Left lung (tissue), 10 donors: ENCODE data around the gene STRADB. TPM values are rescaled to one million over a fixed set of nuclear protein-coding genes. Genes with fewer than 3 reads are reported as not detected.

Source experiments
- ATAC-seq: fragments of 200-7000 bp; cut with Tn5 transposase; one replicate; pipeline ENCODE4 v1.9.1; 2020; ENCODE audit warnings: moderate library complexity
- DNase-seq, 4 donors: peaks; one replicate each; pipeline ENCODE4 v3.0.0-alpha.2; 2013 to 2020
- H3K27ac ChIP-seq, 2 donors: fragments of 200-600 bp; sonication (generic) in 1 of 2; one replicate each; pipeline versions ENCODE4 v1.5.0 to v1.8.0; 2020 to 2021
- H3K27me3 ChIP-seq, 2 donors: fragments of 200-600 bp; sonication (generic) in 1 of 2; one replicate each; pipeline versions ENCODE4 v1.5.0 to v1.8.0; 2020 to 2021
- H3K36me3 ChIP-seq, 2 donors: fragments of 200-600 bp; sonication (generic) in 1 of 2; one replicate each; pipeline versions ENCODE4 v1.5.0 to v1.8.0; 2020 to 2021
- H3K4me1 ChIP-seq, 2 donors: fragments of 200-600 bp; one replicate each; pipeline ENCODE4 v1.8.0; 2021
- H3K4me3 ChIP-seq, 2 donors: fragments of 200-600 bp; sonication (generic) in 1 of 2; one replicate each; pipeline versions ENCODE4 v1.5.0 to v1.8.0; 2020 to 2021; ENCODE audit warnings: mild to moderate bottlenecking in 1 of 2
- H3K9me3 ChIP-seq, 2 donors: fragments of 200-600 bp; sonication (generic) in 1 of 2; one replicate each; pipeline versions ENCODE4 v1.5.0 to v1.8.0; 2020 to 2021
- CTCF ChIP-seq, 2 donors: fragments of 200-600 bp; sonication (generic) in 1 of 2; IDR thresholded peaks; one replicate each; pipeline versions ENCODE4 v1.5.0 to v1.8.0; 2021; ENCODE audit warnings: antibody characterized with exemption in 2 of 2
- intact Hi-C, 2 donors: fragments of 100-400 bp; cut with DNase I; formaldehyde crosslinking; loops; one replicate each; pipeline versions ENCODE4 v1.11.2 to v1.14.2; 2022
- polyA plus RNA-seq, 6 donors: library from polyadenylated mRNA; unstranded; fragments of 120-200 nt; gene quantifications; one replicate each; pipeline ENCODE4 v1.2.1, GENCODE V29; 2013; ENCODE audit not compliant: insufficient read length in 6 of 6
- total RNA-seq, 2 donors: library from RNA; stranded (reverse); fragmentation: NEBNext Ultra II Directional; extraction: Animal tissue kit (Norgen Biotek cat#: 25700); gene quantifications; one replicate each; pipeline ENCODE4 v1.2.1, GENCODE V29; 2021
- donor health status: DM: no; HTN: yes; CAD: no.
- donor health status: DM: no; HTN: no; CAD: no.

STRADB gene
- total and polyA plus RNA-seq, 8 donors: 16.0 to 54.9 (median 44.6) TPM

GRCh38 chr2:201460532-201460931 lies 9.0 kb downstream of the STRADB start:
- DNase-seq (no peak), ATAC-seq (no peak)
- TF ChIP-seq CTCF (IDR thresholded peaks at IDR 0.05): no peak
- Histone ChIP-seq H3K27me3 (no peaks in the 10 kb centered on the region), H3K27ac (no peak overlapping the region), H3K36me3 (peaks cover 0 to 30% of the 10 kb centered on the region in 2 donors), H3K4me1 (no peaks in the 10 kb centered on the region), H3K4me3 (no peak overlapping the region), H3K9me3 (no peaks in the 10 kb centered on the region)
- intact Hi-C loops: no loop called here

- H3K27ac ChIP-seq: no peak overlapping the region
- H3K9me3 ChIP-seq: no peaks in the 10 kb centered on the region
- intact Hi-C loops: no loop called here
Measured at GRCh38 chr2:201464547-201464946, 13.0 kb downstream of the STRADB start.

DNA sequence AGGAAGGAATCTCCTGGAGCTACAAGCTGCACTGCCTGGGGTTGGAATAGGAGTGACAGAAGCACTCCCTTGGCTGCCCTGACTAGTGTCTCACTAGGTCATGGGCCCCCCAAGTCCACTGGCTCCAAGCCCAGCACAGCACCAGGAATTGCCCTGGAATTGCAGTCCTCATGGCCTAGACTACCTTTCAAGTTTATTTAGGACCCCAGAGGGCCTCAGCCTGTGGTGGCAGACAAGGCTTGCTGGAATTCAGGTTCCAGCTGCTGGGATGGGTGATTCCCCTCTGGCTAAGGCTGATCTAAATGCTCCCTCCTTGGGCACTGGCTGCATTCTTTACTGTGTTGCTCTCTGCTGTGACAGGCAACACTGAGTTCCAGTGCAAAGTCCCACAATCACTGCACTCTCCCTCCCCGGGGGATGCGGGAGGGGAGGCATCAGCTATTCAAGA lies 14.0 kb downstream of the STRADB start:
- Histone ChIP-seq H3K4me1 (no peaks in the 10 kb centered on the region), H3K27ac (peak overlapping the region in 1 of 2 donors; percentile 50), H3K4me3 (no peak overlapping the region), H3K27me3 (no peaks in the 10 kb centered on the region), H3K9me3 (no peaks in the 10 kb centered on the region), H3K36me3 (peaks cover 0 to 27% of the 10 kb centered on the region in 2 donors)
- intact Hi-C loops: no loop called here
- DNase-seq (no peak), ATAC-seq (no peak)
- no peak for TF ChIP-seq CTCF (IDR thresholded peaks at IDR 0.05)

More at GRCh38 chr2:201464547-201464946, 13.0 kb downstream of the STRADB start:
- DNase-seq (no peak), ATAC-seq (no peak)
- H3K4me1 ChIP-seq: no peaks in the 10 kb centered on the region
- no peaks in the 10 kb centered on the region for H3K27me3 ChIP-seq
- TF ChIP-seq CTCF (IDR thresholded peaks at IDR 0.05): no peak
- H3K36me3 ChIP-seq: peaks cover 0 to 26% of the 10 kb centered on the region in 2 donors
- no peak overlapping the region for H3K4me3 ChIP-seq

DNA sequence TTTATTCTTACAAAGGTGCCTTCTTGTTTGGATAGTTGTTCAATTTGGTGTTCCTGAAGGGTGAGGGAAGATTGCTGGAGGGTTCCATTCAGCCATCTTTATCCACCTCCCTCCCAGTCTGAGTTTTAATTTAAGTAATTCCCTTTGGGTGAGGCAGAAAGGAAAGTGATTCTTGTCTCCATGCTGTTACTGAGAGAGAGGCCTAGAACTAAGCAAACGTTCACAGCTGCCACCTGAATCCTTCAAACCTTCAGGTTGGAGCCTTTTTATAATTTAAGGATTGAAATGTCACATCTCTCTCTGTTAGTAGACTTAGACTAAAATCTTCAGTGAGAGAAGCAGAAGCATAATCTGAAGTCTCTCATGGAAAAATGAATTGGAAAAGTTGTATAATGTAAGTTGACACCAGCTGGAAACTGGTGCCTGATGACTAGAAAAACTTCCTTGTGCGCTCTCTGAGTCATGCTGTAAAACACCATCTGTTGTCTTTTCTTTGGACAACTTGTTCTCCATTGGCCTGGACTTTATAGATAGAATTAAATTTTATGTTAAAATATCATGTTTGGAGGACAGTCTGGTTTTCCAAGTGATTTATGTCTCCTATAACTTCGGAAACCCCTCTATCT lies 14.6 kb downstream of the STRADB start:
- Histone ChIP-seq H3K36me3 (peaks cover 0 to 30% of the 10 kb centered on the region in 2 donors), H3K4me3 (no peak overlapping the region), H3K27ac (peak overlapping the region in 1 of 2 donors; percentile 50), H3K4me1 (no peaks in the 10 kb centered on the region), H3K9me3 (no peaks in the 10 kb centered on the region), H3K27me3 (no peaks in the 10 kb centered on the region)
- DNase-seq (no peak), ATAC-seq (peak; percentile 53)
- TF ChIP-seq CTCF (IDR thresholded peaks at IDR 0.05): no peak
- intact Hi-C loops: no loop called here

- ATAC-seq: no peak
- Histone ChIP-seq H3K27ac (no peak overlapping the region), H3K27me3 (no peaks in the 10 kb centered on the region), H3K36me3 (peaks cover 0 to 30% of the 10 kb centered on the region in 2 donors), H3K4me3 (no peak overlapping the region), H3K4me1 (no peaks in the 10 kb centered on the region), H3K9me3 (no peaks in the 10 kb centered on the region)
- no peak for DNase-seq
- intact Hi-C loops: no loop called here
- no peak for TF ChIP-seq CTCF (IDR thresholded peaks at IDR 0.05)
Measured at GRCh38 chr2:201467666-201468065, 16.1 kb downstream of the STRADB start.
